ENCODE results near the gene ZC3HAV1.

- TF ChIP-seq, protein P1, sequence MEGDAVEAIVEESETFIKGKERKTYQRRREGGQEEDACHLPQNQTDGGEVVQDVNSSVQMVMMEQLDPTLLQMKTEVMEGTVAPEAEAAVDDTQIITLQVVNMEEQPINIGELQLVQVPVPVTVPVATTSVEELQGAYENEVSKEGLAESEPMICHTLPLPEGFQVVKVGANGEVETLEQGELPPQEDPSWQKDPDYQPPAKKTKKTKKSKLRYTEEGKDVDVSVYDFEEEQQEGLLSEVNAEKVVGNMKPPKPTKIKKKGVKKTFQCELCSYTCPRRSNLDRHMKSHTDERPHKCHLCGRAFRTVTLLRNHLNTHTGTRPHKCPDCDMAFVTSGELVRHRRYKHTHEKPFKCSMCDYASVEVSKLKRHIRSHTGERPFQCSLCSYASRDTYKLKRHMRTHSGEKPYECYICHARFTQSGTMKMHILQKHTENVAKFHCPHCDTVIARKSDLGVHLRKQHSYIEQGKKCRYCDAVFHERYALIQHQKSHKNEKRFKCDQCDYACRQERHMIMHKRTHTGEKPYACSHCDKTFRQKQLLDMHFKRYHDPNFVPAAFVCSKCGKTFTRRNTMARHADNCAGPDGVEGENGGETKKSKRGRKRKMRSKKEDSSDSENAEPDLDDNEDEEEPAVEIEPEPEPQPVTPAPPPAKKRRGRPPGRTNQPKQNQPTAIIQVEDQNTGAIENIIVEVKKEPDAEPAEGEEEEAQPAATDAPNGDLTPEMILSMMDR (IDR thresholded peaks at IDR 0.05; ENCODE audit: insufficient read depth, low read length), result no peak
- peak; percentile 34; the same call in 1 of the 2 replicates for TF ChIP-seq POLR2AphosphoS5 (IDR thresholded peaks at IDR 0.05; ENCODE audit: low read depth)
These were observed 5.4 kb downstream of the ZC3HAV1 start for GRCh38 chr7:139104091-139104450.

Data from HL-60 (cell line).